HG03558 (cell line): ENCODE measurements around the gene FGL2.
"Not testable (repeated sequence)": the region's sequence is repeated elsewhere in the genome, so short reads cannot be mapped to it uniquely, and the experiment has no call there.

Experiments used
- ATAC-seq: cut with Tn5 transposase; IDR thresholded peaks from one replicate; pipeline ENCODE4 v1.9.1; 2021; ENCODE audit warnings: moderate number of reproducible peaks; ENCODE audit not compliant: unreplicated experiment; ENCODE audit errors: extremely low read depth

Gene FGL2

GRCh38 chr7:77157446-77157845 is 42.2 kb downstream of the FGL2 start:
- ATAC-seq = peak; percentile 39

- peak; percentile 76 for ATAC-seq
Measured at GRCh38 chr7:77157034-77157433, 42.6 kb downstream of the FGL2 start.

GRCh38 chr7:77155601-77156377 is 43.8 kb downstream of the FGL2 start:
- not testable (repeated sequence) for ATAC-seq

- peak; percentile 40 for ATAC-seq
Measured at GRCh38 chr7:77154917-77155464, 44.6 kb downstream of the FGL2 start.

GRCh38 chr7:77152232-77152631 is 47.4 kb downstream of the FGL2 start:
- not testable (repeated sequence) for ATAC-seq
